ENCODE results near the gene NFKBIE. TPM values are rescaled to one million over a fixed set of nuclear protein-coding genes. Genes with fewer than 3 reads are reported as not detected.
A peak's percentile ranks its signal among the peaks of the same experiment; 100 is the strongest.

Gene NFKBIE
- total and polyA plus RNA-seq, 2 experiments from 2014 or later = 14.6 to 25.9 TPM

DNA sequence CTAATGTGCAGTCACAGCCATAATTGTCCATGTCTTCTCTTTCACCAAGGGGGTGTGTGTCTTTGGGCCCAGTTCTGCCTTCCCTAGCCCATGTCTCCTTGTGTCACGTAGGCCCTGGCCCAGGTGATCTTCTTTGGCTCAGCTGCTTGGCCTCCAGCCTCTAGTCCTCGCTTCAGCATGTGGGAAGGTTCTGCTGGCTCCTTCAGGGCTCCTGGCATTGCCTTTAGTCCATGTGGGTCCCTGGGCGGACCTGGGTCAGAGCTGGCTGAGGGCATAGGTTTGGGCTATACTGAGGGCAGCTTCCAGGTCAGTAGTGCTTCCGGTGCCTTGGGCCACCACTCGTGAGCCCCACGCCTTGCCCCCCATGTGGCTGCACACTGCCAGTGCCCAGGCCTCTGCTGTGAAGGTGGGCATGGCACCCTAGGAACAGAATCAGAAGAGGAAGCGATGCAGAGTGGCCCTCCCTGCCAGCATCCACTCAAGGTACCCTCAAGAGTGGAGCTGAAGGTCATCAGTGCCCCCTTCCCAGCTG lies 35.0 kb upstream of the NFKBIE start:
- 0 out of 2 replicates have a peak, but pooled peaks cover 3% of the 10 kb centered on the region for H4K20me1 ChIP-seq (replicated peaks; ENCODE audit: insufficient read depth)
- Mint-ChIP-seq H3K4me3 (no peak overlapping the region), H3K27me3 (ENCODE audit: insufficient read depth, low read depth, poor library complexity) (peaks cover 26% of the 10 kb centered on the region), H3K27ac (no peak overlapping the region; the same call in 1 of the 2 replicates), H3K4me1 (peaks cover 13% of the 10 kb centered on the region), H3K36me3 (ENCODE audit: low read depth) (peaks cover 57% of the 10 kb centered on the region), H3K9me3 (no peaks in the 10 kb centered on the region)
- no peak overlapping the region for H3K4me2 ChIP-seq
- peaks cover 15% of the 10 kb centered on the region; the same call in 1 of the 2 replicates for H3F3A ChIP-seq (replicated peaks; ENCODE audit: low read depth)
- H3K9me2 ChIP-seq (ENCODE audit: insufficient read depth) = no peaks in the 10 kb centered on the region
- no peaks in the 10 kb centered on the region for H3K79me2 ChIP-seq (replicated peaks; ENCODE audit: insufficient read depth)
- TF ChIP-seq, protein P1, sequence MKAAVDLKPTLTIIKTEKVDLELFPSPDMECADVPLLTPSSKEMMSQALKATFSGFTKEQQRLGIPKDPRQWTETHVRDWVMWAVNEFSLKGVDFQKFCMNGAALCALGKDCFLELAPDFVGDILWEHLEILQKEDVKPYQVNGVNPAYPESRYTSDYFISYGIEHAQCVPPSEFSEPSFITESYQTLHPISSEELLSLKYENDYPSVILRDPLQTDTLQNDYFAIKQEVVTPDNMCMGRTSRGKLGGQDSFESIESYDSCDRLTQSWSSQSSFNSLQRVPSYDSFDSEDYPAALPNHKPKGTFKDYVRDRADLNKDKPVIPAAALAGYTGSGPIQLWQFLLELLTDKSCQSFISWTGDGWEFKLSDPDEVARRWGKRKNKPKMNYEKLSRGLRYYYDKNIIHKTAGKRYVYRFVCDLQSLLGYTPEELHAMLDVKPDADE (IDR thresholded peaks at IDR 0.05) = no peak
- no peak for TF ChIP-seq CREB1 (CRISPR knock-in tag; IDR thresholded peaks at IDR 0.05; ENCODE audit: low read depth)
- TF ChIP-seq ZNF114 (CRISPR knock-in tag; IDR thresholded peaks at IDR 0.05) = no peak
- no peak for TF ChIP-seq JUNB (IDR thresholded peaks at IDR 0.05; ENCODE audit: unreplicated experiment)
- peaks cover 28% of the 10 kb centered on the region for H3K27me3 ChIP-seq (ENCODE audit: insufficient read depth)
- no peak overlapping the region for H3K4me3 ChIP-seq
- no peak overlapping the region for H2AFZ ChIP-seq
- no peaks in the 10 kb centered on the region; the same call in 1 of the 2 replicates for H3K4me1 ChIP-seq (ENCODE audit: insufficient read depth)
- peaks cover 7% of the 10 kb centered on the region; the same call in 1 of the 2 replicates for H3K36me3 ChIP-seq (ENCODE audit: insufficient read depth)
- ATAC-seq (no peak), DNase-seq (ENCODE audit: low spot score) (no peak)
- no peak overlapping the region for H3K27ac ChIP-seq (ENCODE audit: low read depth)

DNA sequence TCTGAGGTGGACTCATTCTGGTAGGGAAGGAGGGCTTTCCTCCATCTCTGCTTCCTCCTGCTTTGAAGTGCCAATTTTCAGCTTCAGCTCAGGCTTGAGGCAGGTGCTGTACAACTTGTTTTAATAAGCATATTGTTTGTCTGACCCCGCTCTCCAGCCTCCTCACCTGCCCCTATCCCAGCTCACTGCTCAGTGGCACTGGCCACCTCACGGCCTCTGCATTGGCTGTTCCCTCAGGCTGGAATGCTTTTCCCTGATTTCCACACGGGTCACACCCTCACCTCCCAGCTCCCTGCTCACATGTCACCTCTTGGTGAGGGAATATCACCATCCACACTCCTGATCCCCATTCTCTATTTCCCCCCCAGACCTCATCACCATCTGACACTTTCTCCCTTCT lies 33.5 kb upstream of the NFKBIE start:
- Mint-ChIP-seq H3K27me3 (ENCODE audit: insufficient read depth, low read depth, poor library complexity) (peaks cover 30% of the 10 kb centered on the region), H3K4me1 (peaks cover 13% of the 10 kb centered on the region), H3K27ac (no peak overlapping the region), H3K36me3 (ENCODE audit: low read depth) (peaks cover 45% of the 10 kb centered on the region), H3K9me3 (no peaks in the 10 kb centered on the region; the same call in 2 of the 3 replicates), H3K4me3 (peak overlapping the region; percentile 24; the same call in 1 of the 3 replicates)
- H3K9me2 ChIP-seq (ENCODE audit: insufficient read depth) = no peaks in the 10 kb centered on the region
- no peak overlapping the region for H3K4me3 ChIP-seq
- peaks cover 15% of the 10 kb centered on the region; the same call in 1 of the 2 replicates for H3F3A ChIP-seq (replicated peaks; ENCODE audit: low read depth)
- H3K4me1 ChIP-seq (ENCODE audit: insufficient read depth) = no peaks in the 10 kb centered on the region; the same call in 1 of the 2 replicates
- DNase-seq (ENCODE audit: low spot score) (no peak), ATAC-seq (no peak)
- H3K36me3 ChIP-seq (ENCODE audit: insufficient read depth) = peaks cover 3% of the 10 kb centered on the region; the same call in 1 of the 2 replicates
- H2AFZ ChIP-seq = no peak overlapping the region
- TF ChIP-seq, protein P1 (IDR thresholded peaks at IDR 0.05) = no peak
- H3K4me2 ChIP-seq = no peak overlapping the region
- H3K27ac ChIP-seq (ENCODE audit: low read depth) = no peak overlapping the region
- H3K27me3 ChIP-seq (ENCODE audit: insufficient read depth) = peaks cover 31% of the 10 kb centered on the region
- 0 out of 2 replicates have a peak, but pooled peaks cover 3% of the 10 kb centered on the region for H4K20me1 ChIP-seq (replicated peaks; ENCODE audit: insufficient read depth)
- no peaks in the 10 kb centered on the region for H3K79me2 ChIP-seq (replicated peaks; ENCODE audit: insufficient read depth)

DNA sequence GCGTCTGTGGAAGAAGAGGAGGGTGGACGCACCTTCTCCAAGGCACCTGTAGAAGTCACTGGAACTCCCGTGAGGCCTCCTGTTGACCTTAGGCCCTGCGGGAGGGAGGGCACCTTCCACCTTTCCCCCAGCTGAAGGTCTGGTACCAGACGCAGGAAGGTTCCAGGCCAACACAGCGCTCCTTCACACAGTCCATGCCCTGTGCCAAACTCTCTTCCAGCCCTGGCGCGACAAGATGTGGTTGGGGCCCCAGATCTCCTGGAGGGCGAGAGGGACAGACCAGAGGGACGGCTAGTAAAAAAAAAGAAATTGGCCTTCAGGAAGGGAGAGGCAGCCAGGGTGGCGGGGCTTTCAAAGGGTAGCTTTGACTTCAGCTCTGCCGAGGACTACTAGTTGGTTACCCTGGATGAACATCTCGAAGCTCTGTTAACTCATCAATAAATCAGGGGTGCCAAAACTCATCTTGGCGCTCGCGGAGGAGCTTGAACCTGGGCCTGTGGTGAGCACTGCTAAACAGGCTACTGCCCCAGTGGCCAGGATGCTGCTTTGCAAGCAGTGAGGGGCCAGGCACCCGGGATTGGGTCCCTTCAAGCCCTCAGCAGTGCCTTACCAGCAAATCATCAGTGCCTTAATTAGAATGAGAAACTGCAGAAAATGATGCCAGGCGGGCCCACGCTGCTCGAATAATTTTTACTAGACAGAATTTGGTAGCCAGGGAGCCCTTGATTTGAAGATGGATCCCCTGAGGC lies 32.9 kb upstream of the NFKBIE start:
- ATAC-seq = peak; percentile 49
- H2AFZ ChIP-seq = peak overlapping the region; percentile 66
- peak overlapping the region; percentile 91 for H3K4me2 ChIP-seq
- no peak for TF ChIP-seq ZNF331 (CRISPR knock-in tag; IDR thresholded peaks at IDR 0.05; ENCODE audit: low read depth)
- TF ChIP-seq POLR2AphosphoS5 (IDR thresholded peaks at IDR 0.05; ENCODE audit: low read depth) = peak; percentile 50; the same call in 1 of the 2 replicates
- no peak for TF ChIP-seq NANOG (IDR thresholded peaks at IDR 0.05; ENCODE audit: borderline replicate concordance)
- TF ChIP-seq EZH2phosphoT487 (IDR thresholded peaks at IDR 0.05; ENCODE audit: unreplicated experiment) = no peak
- TF ChIP-seq ZNF114 (CRISPR knock-in tag; IDR thresholded peaks at IDR 0.05) = no peak
- TF ChIP-seq STAT1 (IDR thresholded peaks at IDR 0.05; ENCODE audit: unreplicated experiment) = no peak

More for the DNA sequence above, 32.9 kb upstream of the NFKBIE start:
- H3K4me3 ChIP-seq = peak overlapping the region; percentile 90
- peaks cover 31% of the 10 kb centered on the region for H3K27me3 ChIP-seq (ENCODE audit: insufficient read depth)
- Mint-ChIP-seq H3K36me3 (ENCODE audit: low read depth) (peaks cover 39% of the 10 kb centered on the region), H3K27me3 (ENCODE audit: insufficient read depth, low read depth, poor library complexity) (peaks cover 35% of the 10 kb centered on the region), H3K4me1 (peaks cover 13% of the 10 kb centered on the region), H3K27ac (no peak overlapping the region), H3K9me3 (no peaks in the 10 kb centered on the region; the same call in 2 of the 3 replicates), H3K4me3 (peak overlapping the region; percentile 81)
- H3K4me1 ChIP-seq (ENCODE audit: insufficient read depth) = no peaks in the 10 kb centered on the region; the same call in 1 of the 2 replicates
- H4K20me1 ChIP-seq (replicated peaks; ENCODE audit: insufficient read depth) = 0 out of 2 replicates have a peak, but pooled peaks cover 3% of the 10 kb centered on the region
- DNase-seq (ENCODE audit: low spot score) = peak; percentile 56
- H3K79me2 ChIP-seq (replicated peaks; ENCODE audit: insufficient read depth) = no peaks in the 10 kb centered on the region
- H3K36me3 ChIP-seq (ENCODE audit: insufficient read depth) = no peaks in the 10 kb centered on the region
- H3K9me2 ChIP-seq (ENCODE audit: insufficient read depth) = no peaks in the 10 kb centered on the region
- H3F3A ChIP-seq (replicated peaks; ENCODE audit: low read depth) = peaks cover 15% of the 10 kb centered on the region; the same call in 1 of the 2 replicates
- no peak overlapping the region for H3K27ac ChIP-seq (ENCODE audit: low read depth)

Measured in GM23338 (cell line).